Left lung (tissue), 10 donors: Measurements from ENCODE around the gene LINC01488. TPM values are rescaled to one million over a fixed set of nuclear protein-coding genes. Genes with fewer than 3 reads are reported as not detected.

Experiments
- ATAC-seq: fragments of 200-7000 bp; cut with Tn5 transposase; one replicate; pipeline ENCODE4 v1.9.1; 2020; ENCODE audit warnings: moderate library complexity
- DNase-seq, 4 donors: peaks; one replicate each; pipeline ENCODE4 v3.0.0-alpha.2; 2013 to 2020
- H3K27ac ChIP-seq, 2 donors: fragments of 200-600 bp; sonication (generic) in 1 of 2; one replicate each; pipeline versions ENCODE4 v1.5.0 to v1.8.0; 2020 to 2021
- H3K27me3 ChIP-seq, 2 donors: fragments of 200-600 bp; sonication (generic) in 1 of 2; one replicate each; pipeline versions ENCODE4 v1.5.0 to v1.8.0; 2020 to 2021
- H3K36me3 ChIP-seq, 2 donors: fragments of 200-600 bp; sonication (generic) in 1 of 2; one replicate each; pipeline versions ENCODE4 v1.5.0 to v1.8.0; 2020 to 2021
- H3K4me1 ChIP-seq, 2 donors: fragments of 200-600 bp; one replicate each; pipeline ENCODE4 v1.8.0; 2021
- H3K4me3 ChIP-seq, 2 donors: fragments of 200-600 bp; sonication (generic) in 1 of 2; one replicate each; pipeline versions ENCODE4 v1.5.0 to v1.8.0; 2020 to 2021; ENCODE audit warnings: mild to moderate bottlenecking in 1 of 2
- H3K9me3 ChIP-seq, 2 donors: fragments of 200-600 bp; sonication (generic) in 1 of 2; one replicate each; pipeline versions ENCODE4 v1.5.0 to v1.8.0; 2020 to 2021
- intact Hi-C, 2 donors: fragments of 100-400 bp; cut with DNase I; formaldehyde crosslinking; loops; one replicate each; pipeline versions ENCODE4 v1.11.2 to v1.14.2; 2022
- polyA plus RNA-seq, 6 donors: library from polyadenylated mRNA; unstranded; fragments of 120-200 nt; gene quantifications; one replicate each; pipeline ENCODE4 v1.2.1, GENCODE V29; 2013; ENCODE audit not compliant: insufficient read length in 6 of 6
- total RNA-seq, 2 donors: library from RNA; stranded (reverse); fragmentation: NEBNext Ultra II Directional; extraction: Animal tissue kit (Norgen Biotek cat#: 25700); gene quantifications; one replicate each; pipeline ENCODE4 v1.2.1, GENCODE V29; 2021
- TF ChIP-seq, protein P1 (sequence below), 2 donors: fragments of 200-600 bp; sonication (generic) in 1 of 2; IDR thresholded peaks; one replicate each; pipeline versions ENCODE4 v1.5.0 to v1.8.0; 2021; ENCODE audit warnings: antibody characterized with exemption in 2 of 2
- donor health status: DM: no; HTN: yes; CAD: no.
- donor health status: DM: no; HTN: no; CAD: no.

Gene LINC01488
- total and polyA plus RNA-seq, 8 donors: 0.04 to 0.12 (median 0.07) TPM; not detected in 2

DNA sequence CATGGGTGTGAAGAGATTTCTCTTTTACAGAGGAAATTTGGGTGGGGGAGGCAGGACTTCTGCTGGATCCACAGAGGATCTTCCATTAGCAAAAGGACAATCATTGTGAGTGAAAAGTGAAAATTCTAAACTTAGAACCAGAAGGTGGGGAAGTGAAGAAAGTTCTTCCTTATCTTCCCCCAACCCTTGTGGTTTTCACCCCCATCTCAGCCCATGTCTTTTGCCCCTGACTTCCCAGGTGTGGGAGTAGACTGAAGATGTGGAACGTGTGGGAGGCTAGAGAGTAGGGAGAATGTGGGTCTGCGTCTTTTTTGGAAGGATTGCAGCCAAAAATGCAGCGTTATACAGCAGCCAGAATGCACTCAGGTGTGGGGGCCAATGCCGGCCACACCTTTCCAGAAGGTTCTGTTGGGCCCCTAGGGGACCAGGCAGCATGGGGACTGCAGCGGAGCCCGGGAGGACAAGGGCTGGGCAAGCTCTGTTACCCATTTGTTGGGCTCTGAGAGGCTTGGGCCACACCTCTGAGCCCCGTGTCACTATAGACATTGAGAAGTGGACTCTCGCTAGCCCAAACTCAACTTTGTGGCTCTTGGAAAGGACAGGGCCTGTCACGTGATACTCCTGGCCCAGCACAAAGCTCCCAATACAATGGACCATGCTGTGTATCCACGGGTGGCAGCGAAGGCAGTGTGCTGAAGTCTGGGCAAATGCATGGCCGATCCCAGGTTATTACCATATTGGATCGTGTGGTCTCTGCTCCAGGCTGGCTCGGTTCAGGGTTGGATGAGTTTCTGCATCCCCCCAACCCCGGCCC is 32.8 kb upstream of the LINC01488 start:
- intact Hi-C loops: loop anchor here in 1 of 2 donors (10.0 kb wide), 1 partner anchor 154 kb away; the partner anchor contains the start of gene MYEOV
- H3K9me3 ChIP-seq: no peaks in the 10 kb centered on the region
- no peaks in the 10 kb centered on the region for H3K36me3 ChIP-seq
- H3K27me3 ChIP-seq: peaks cover 0 to 28% of the 10 kb centered on the region in 2 donors
- TF ChIP-seq, protein P1, sequence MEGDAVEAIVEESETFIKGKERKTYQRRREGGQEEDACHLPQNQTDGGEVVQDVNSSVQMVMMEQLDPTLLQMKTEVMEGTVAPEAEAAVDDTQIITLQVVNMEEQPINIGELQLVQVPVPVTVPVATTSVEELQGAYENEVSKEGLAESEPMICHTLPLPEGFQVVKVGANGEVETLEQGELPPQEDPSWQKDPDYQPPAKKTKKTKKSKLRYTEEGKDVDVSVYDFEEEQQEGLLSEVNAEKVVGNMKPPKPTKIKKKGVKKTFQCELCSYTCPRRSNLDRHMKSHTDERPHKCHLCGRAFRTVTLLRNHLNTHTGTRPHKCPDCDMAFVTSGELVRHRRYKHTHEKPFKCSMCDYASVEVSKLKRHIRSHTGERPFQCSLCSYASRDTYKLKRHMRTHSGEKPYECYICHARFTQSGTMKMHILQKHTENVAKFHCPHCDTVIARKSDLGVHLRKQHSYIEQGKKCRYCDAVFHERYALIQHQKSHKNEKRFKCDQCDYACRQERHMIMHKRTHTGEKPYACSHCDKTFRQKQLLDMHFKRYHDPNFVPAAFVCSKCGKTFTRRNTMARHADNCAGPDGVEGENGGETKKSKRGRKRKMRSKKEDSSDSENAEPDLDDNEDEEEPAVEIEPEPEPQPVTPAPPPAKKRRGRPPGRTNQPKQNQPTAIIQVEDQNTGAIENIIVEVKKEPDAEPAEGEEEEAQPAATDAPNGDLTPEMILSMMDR (IDR thresholded peaks at IDR 0.05): no peak
- H3K4me1 ChIP-seq: peaks cover 23 to 49% of the 10 kb centered on the region in 2 donors
- DNase-seq (no peak), ATAC-seq (no peak)
- peak overlapping the region in 1 of 2 donors; percentile 83 for H3K27ac ChIP-seq
- no peak overlapping the region for H3K4me3 ChIP-seq

DNA sequence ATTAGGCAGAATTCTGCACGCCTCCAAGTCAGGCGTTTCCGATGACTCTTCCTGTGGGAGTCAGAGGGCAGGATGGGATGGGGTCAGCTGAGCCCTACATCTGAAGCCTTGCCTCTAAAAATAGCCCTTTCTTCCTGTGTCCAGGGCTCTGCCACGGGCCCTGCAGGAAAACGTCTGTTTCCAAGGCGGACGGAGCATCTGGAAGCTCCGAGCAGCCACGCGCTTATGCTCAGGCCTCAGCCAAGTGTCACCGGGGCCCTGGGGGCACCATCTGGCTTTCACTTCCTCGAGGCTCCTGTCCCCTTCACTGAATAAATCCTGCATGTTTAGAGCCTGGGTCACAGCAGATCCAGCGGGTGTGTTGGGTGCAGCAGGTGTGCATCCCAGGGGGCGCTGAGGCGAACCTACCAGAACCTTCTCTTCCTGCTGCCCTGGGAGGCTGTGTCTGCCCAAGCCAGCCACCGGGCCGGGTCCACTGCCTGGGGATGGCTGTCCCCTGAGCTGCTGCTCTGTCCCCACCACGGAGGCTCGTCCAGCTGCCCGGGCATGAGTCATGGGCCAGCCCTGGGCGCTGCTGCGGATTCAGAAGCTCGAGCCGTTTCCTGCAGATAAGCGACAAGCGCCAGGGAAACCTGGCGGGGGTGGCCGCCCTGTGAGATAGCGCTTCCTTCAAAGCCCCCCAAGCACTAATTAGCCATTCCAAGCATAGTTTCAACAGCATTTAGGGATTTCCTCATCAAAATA is 32.0 kb upstream of the LINC01488 start:
- DNase-seq (peak in 3 of 4 donors; percentile 63 to 82 (median 72)), ATAC-seq (peak; percentile 28)
- intact Hi-C loops: loop anchor here in 1 of 2 donors (10.0 kb wide), 1 partner anchor 155 kb away; the partner anchor contains the start of gene MYEOV
- Histone ChIP-seq H3K27me3 (peaks cover 0 to 22% of the 10 kb centered on the region in 2 donors), H3K4me1 (peaks cover 15 to 40% of the 10 kb centered on the region in 2 donors), H3K9me3 (no peaks in the 10 kb centered on the region), H3K4me3 (no peak overlapping the region), H3K27ac (peak overlapping the region; percentile 31 to 83), H3K36me3 (no peaks in the 10 kb centered on the region)
- TF ChIP-seq, protein P1 (IDR thresholded peaks at IDR 0.05): no peak

DNA sequence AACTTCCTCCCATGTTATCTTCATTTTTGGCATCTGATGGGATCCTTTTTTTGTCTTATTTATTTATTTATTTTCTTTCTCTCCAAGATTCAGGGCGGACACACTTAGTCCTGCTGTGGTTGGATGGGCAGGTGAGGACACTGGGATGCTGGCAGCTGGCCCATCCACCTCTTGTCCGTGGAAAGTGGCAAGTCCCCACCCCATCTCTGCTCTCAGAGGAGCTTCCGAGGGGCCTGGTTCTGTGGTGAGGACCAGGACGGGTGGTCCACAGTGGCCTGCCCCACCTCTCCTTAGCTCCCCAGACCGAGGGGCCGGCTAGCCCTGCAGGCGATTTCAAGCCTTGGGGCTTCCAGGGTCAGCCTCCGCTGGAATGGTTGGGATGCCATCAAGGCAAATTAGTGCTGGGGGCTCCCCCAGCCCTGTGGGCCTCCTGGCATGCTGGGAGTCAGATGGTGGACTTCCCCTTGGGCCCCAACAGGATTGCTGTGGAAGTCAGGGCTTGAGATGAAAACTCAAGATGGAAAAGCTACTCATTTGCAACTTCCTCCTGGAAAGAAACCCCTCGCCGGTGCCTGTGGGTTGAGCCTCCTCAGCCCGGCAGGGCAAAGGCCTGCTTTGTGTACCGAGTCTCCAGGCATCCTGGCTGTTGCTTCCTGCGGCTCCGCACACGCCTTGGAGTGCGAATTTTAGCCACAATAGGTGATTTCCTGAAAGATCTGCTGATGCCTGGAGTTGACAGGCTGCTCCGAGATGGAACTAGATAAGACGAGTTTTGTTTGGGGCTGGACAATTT is 31.2 kb upstream of the LINC01488 start:
- DNase-seq: no peak
- no peak for ATAC-seq
- Histone ChIP-seq H3K27ac (peak overlapping the region; percentile 53 to 83), H3K4me3 (no peak overlapping the region), H3K4me1 (peaks cover 11 to 34% of the 10 kb centered on the region in 2 donors), H3K27me3 (peaks cover 0 to 22% of the 10 kb centered on the region in 2 donors), H3K9me3 (no peaks in the 10 kb centered on the region), H3K36me3 (no peaks in the 10 kb centered on the region)
- TF ChIP-seq, protein P1 (IDR thresholded peaks at IDR 0.05): no peak
- intact Hi-C loops: no loop called here

DNA sequence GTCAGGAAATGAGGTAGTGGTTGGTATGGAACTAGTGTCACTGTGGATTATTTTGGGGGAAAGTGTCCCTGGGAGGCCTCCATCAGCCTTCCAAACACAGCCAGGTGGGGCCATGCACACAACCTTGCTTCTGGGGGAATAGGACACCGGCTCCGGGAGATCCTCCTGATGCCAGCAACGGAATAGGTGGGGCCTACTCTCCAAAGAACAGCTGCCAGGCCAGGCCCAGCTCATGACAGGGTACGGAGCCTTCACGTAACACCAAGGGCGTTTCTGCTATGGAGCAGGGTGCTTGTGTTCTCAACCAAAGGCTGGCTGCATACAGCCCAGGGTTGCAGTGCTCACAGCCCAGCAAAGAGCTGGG is 30.6 kb upstream of the LINC01488 start:
- DNase-seq: no peak
- H3K4me3 ChIP-seq: no peak overlapping the region
- H3K9me3 ChIP-seq: no peaks in the 10 kb centered on the region
- H3K27ac ChIP-seq: peak overlapping the region in 1 of 2 donors; percentile 83
- TF ChIP-seq, protein P1 (IDR thresholded peaks at IDR 0.05): no peak
- H3K27me3 ChIP-seq: peaks cover 0 to 22% of the 10 kb centered on the region in 2 donors
- no peaks in the 10 kb centered on the region for H3K36me3 ChIP-seq
- H3K4me1 ChIP-seq: peaks cover 6 to 31% of the 10 kb centered on the region in 2 donors
- intact Hi-C loops: no loop called here
- no peak for ATAC-seq
